ENCODE measurements around the gene ZNRD2.

Gene ZNRD2

GRCh38 chr11:65613091-65613928, 43.0 kb downstream of the ZNRD2 start:
- peak overlapping the region; percentile 96 for H3K27ac ChIP-seq
- TF ChIP-seq, protein P1, sequence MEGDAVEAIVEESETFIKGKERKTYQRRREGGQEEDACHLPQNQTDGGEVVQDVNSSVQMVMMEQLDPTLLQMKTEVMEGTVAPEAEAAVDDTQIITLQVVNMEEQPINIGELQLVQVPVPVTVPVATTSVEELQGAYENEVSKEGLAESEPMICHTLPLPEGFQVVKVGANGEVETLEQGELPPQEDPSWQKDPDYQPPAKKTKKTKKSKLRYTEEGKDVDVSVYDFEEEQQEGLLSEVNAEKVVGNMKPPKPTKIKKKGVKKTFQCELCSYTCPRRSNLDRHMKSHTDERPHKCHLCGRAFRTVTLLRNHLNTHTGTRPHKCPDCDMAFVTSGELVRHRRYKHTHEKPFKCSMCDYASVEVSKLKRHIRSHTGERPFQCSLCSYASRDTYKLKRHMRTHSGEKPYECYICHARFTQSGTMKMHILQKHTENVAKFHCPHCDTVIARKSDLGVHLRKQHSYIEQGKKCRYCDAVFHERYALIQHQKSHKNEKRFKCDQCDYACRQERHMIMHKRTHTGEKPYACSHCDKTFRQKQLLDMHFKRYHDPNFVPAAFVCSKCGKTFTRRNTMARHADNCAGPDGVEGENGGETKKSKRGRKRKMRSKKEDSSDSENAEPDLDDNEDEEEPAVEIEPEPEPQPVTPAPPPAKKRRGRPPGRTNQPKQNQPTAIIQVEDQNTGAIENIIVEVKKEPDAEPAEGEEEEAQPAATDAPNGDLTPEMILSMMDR (IDR thresholded peaks at IDR 0.05) = no peak
- no peak for TF ChIP-seq ZFX (IDR thresholded peaks at IDR 0.05; ENCODE audit: borderline replicate concordance)

DNA sequence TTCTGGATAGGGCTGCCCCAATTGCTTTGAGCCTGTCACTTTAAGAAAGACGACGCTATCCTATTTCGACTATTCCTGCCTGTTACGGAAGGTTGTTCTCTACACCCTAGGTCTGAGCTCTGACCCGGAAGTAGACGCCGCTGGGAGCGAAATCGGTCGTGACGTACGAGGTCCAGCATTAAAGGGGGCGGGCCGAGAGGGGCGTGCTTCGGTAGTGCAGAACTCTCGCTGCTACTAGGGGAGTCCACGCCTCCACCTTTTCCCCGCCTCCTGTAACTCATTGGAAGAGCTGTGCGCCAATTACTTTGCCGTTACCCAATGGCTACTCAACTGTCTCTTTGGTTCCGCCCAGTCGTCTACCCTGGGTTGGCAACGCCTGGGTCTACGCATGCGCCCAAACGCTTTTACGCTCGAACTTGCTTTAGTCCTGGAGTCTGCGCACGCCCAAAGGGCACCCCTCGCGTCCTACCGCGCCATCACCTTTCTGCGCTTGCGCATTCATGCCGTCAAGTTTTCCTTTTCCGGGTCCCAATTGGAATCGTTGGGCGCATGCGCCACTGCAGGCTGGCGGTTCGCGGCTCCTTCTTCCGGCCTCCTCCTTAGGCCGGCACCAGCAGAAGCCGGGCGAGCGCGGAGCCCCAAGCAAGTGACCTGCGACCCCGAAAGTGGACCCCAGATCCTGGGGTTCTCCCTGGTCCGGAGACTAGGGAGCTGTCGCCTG, 45.1 kb downstream of the ZNRD2 start, which contains the start of gene PCNX3:
TSS of gene PCNX3 (plus strand) at position 548 of the 721 bp plus-strand sequence. CDS start 536 bp downstream, outside the sequence.
- no peak for TF ChIP-seq ZFX (IDR thresholded peaks at IDR 0.05; ENCODE audit: borderline replicate concordance)
- TF ChIP-seq, protein P1 (IDR thresholded peaks at IDR 0.05) = no peak
- H3K27ac ChIP-seq = peak within 1 kb of the TSS; percentile 96

DNA sequence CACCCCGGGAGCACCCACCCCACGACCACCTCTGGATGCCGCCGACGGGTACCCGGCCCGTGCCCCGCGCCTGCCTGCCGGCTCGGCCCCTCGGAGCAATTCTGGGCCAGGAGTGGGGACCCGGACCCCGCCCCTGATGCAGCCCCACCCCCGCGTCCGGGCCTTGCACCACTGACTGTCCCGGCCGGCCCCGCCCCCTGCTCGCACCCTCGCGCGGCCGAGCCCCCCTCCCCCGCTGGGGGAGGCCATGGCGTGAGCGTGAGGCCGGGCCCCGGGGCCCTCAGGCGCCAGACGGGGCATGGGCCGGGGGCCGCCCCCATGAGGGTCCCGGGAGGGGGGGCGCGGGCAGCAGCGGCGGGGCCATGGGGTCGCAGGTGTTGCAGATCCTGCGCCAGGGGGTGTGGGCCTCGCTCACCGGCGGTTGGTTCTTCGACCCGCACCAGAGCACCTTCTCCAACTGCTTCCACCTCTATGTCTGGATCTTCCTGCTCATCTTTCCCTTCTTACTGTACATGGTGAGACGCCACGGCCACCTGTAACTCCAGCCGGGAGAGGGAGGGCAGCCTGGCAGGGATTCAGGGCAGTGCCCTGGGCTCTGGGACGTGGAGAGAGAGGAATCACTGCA, 45.8 kb downstream of the ZNRD2 start:
- peak overlapping the region; percentile 96 for H3K27ac ChIP-seq
- TF ChIP-seq, protein P1 (IDR thresholded peaks at IDR 0.05) = no peak
- TF ChIP-seq ZFX (IDR thresholded peaks at IDR 0.05; ENCODE audit: borderline replicate concordance) = no peak

DNA sequence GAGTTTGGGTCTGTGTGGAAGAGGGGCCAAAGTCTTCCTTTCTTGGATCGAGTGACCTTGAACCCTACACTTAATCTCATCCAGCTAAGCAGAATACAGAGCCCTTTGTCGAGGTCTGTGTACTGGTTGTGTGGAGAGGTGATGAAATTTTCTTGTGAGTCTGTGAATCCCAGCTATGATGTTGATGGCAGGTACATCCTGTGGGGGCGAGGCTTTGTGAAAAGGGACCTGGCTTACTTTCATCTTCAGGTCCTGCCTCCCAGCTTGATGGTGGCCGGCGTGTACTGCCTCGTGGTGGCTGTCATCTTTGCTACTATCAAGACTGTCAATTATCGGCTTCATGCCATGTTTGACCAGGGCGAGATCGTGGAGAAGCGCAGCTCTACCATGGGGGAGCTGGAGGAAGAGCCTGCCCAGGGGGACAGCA, 46.3 kb downstream of the ZNRD2 start:
- TF ChIP-seq, protein P1 (IDR thresholded peaks at IDR 0.05) = no peak
- no peak for TF ChIP-seq ZFX (IDR thresholded peaks at IDR 0.05; ENCODE audit: borderline replicate concordance)
- peak overlapping the region; percentile 96 for H3K27ac ChIP-seq

- peak overlapping the region; percentile 96 for H3K27ac ChIP-seq
- no peak for TF ChIP-seq ZFX (IDR thresholded peaks at IDR 0.05; ENCODE audit: borderline replicate concordance)
- TF ChIP-seq, protein P1 (IDR thresholded peaks at IDR 0.05) = no peak
Observed at GRCh38 chr11:65617136-65617850, 47.0 kb downstream of the ZNRD2 start.

DNA sequence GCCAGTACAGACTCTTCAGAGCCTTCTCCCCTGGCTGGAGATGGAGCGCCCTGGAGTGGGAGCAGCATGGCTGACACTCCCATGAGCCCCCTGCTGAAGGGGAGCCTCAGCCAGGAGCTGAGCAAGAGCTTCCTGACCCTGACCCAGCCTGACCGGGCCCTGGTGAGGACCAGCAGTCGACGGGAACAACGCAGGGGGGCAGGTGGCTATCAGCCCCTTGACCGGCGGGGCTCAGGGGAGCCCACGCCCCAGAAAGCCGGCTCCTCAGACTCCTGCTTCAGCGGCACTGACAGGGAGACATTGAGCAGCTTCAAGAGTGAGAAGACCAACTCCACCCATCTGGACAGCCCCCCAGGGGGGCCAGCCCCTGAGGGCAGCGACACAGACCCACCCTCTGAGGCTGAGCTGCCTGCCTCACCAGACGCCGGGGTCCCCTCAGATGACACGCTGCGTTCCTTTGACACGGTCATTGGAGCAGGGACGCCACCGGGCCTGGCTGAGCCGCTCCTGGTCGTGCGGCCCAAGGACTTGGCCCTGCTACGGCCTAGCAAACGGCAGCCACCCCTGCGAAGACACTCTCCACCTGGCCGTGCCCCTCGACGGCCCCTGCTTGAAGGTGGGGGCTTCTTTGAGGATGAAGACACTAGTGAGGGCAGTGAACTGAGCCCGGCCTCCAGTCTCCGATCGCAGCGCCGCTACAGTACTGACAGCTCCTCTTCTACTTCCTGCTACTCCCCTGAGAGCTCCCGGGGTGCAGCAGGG, 47.9 kb downstream of the ZNRD2 start:
- TF ChIP-seq, protein P1 (IDR thresholded peaks at IDR 0.05) = no peak
- no peak for TF ChIP-seq ZFX (IDR thresholded peaks at IDR 0.05; ENCODE audit: borderline replicate concordance)

More for the DNA sequence above, 47.9 kb downstream of the ZNRD2 start:
- H3K27ac ChIP-seq = no peak overlapping the region
